HG02642 (cell line): Measurements from ENCODE around the gene EDDM13.
"Not testable (repeated sequence)": the region's sequence is repeated elsewhere in the genome, so short reads cannot be mapped to it uniquely, and the experiment has no call there.

Experiments used
- ATAC-seq: cut with Tn5 transposase; IDR thresholded peaks from one replicate; pipeline ENCODE4 v1.9.1; 2021; ENCODE audit warnings: mild to moderate bottlenecking; ENCODE audit not compliant: unreplicated experiment, poor library complexity

Gene EDDM13

GRCh38 chr19:56272161-56272798, at the start of gene EDDM13:
EDDM13 (plus strand) TSS chr19:56272748; CDS start chr19:56272835, 87 bp downstream.
- ATAC-seq = no peak

GRCh38 chr19:56222901-56223300, 49.6 kb upstream of the EDDM13 start:
- no peak for ATAC-seq

DNA sequence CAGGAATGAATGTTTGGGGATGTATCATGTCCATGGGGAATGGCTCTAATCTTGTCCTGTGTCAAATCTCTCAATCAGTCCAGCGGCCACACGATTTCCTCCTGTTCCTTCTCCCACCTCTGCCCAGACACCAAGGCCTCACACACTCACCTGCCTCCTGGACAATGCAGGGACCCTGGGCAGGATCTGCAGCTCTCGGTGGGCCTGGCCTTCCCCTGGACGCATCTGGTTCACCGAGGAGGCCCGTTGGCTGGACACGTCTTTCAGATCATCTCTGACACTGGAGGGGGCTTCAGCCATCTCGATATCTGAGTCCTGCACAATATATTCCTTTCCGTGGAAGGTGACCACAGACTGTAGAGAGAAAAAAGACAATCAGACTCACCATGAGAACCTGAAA, 49.1 kb upstream of the EDDM13 start:
- no peak for ATAC-seq

DNA sequence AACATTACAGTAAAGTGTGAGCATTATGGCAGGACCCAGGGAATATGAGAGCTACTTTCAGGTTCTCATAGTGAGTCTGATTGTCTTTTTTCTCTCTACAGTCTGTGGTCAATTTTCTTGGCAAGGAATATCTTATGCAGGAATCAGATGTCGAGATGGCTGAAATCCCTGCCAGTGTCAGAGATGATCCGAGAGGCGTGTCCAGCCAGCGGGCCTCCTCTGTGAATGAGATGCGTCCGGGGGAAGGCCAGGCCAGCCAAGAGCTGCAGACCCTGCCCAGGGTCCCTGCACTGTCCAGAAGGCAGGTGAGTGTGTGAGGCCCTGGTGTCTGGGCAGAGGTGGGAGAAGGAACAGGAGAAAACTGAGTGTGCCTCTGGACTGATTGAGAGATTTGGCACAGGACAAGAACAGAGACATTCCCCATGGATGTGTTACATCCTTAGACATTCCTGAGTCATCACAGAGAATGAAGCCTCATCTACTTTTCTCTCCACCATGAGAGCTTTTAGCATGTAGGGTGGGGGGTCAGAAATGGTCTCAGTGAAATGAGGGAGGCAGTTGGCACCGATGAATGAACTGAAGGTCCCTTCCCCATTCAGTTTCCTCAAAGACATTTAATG, 27.3 kb upstream of the EDDM13 start:
- no peak for ATAC-seq

GRCh38 chr19:56245764-56246163, 26.8 kb upstream of the EDDM13 start:
- not testable (repeated sequence) for ATAC-seq

- ATAC-seq = not testable (repeated sequence)
Measured at GRCh38 chr19:56248736-56249338, 23.7 kb upstream of the EDDM13 start.

DNA sequence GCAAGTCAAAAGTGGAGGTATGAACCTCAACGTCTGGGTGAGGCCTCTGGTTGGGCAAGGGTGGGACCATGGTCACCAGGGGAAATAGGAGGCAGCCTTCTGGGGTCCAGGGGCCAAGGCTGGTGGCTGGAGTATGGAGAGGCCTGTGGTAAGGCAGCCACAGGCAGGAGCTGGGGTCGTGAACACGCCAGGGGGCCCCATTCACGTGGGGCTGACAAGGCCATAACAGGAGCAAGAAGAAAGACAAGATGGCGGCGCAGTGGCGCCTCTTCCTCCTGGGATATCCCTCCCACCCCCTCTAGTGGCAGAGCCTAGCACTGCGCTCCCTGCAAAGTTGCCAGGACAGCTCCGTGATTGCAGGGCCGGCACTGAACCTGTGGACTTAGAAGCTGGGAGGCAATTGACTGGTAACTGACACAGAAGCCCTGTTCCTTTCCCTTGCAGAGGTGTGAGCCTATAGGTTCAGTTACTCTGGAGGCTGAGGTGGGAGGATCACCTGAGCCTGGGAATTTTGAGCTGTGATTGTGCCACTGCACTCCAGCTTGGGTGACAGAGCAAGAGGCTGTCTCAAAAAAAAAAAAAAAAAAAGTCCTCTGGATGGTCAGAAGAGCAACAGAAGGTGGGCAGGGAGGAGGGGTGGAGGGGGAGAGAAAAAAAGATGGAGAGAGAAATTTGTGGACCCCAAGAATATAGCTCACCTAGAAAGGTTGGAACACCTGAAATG, 19.7 kb upstream of the EDDM13 start:
- ATAC-seq = no peak

- no peak for ATAC-seq
Measured at GRCh38 chr19:56253737-56254136, 18.8 kb upstream of the EDDM13 start.

GRCh38 chr19:56258272-56258671, 14.3 kb upstream of the EDDM13 start:
- no peak for ATAC-seq

GRCh38 chr19:56261145-56261544, 11.4 kb upstream of the EDDM13 start:
- no peak for ATAC-seq

DNA sequence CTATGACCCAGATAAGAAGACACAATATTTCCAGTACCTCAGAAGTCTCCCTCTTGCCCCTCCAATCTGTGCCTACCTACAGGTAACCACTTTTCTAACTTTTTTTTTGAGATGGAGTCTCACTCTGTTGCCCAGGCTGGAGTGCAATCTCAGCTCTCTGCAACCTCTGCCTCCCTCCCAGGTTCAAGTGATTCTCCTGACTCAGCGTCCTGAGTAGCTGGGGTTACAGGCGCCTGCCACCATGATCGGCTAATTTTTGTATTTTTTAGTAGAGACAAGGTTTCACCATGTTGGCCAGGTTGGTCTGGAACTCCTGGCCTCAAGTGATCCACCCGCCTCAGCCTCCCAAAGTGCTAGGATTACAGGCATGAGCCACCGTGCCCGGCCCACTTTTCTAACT, 10.6 kb upstream of the EDDM13 start:
- not testable (repeated sequence) for ATAC-seq

DNA sequence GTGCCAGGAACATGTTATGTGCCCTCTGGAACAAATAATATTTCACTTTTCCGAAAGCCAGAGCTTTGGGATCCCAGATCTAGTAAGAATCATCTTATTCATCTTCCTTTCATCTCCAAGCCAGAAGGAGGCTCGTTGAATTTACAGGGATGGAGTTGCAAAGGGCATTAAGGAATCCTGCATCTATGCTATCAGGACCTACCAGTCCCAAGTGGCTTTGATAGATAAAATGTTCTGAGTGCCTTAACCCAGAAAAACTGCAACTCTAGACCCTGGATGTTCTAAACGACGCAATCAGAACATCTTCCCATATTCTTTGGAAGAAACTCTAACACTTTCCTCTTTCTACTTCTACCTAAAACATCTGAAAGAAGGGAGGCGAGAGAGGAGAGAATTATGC, 9.2 kb upstream of the EDDM13 start:
- no peak for ATAC-seq

DNA sequence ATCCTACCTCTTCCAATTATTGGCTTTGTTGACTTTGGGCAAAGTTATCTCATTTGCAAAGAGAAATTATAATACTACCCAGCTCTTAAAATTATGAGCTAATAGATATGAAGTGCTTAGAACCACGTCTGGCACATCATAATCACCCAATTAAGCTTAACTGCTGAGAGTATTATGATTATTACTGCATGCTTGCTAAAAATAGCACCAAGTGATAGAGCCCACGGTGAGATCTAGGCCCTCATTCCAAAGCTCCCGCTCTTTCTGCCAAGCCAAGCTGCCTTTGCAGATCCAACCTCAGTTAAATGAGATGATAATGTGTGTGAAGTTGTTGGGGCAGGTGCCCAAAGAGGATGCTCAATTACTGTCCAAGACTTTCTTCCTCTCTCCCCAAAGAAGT, 6.5 kb upstream of the EDDM13 start:
- ATAC-seq = no peak

DNA sequence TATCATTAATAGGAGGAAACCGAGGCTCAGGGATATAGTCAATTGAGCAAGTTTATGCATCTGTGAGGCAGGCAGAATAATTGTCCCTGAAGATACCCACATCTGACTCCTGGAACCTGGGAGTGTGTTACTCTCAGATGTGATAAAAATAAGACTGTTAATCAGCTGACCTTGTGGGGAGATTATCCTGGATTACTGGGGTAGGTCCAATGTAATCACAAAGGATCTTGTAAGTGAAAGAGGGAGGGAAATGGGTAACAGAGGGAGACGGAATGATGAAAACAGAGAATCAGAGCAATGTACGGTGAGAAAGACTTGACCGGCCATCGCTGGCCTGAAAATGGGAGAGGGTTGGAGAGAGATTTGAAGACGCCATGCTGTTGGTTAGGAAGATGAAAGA, 3.2 kb upstream of the EDDM13 start:
- no peak for ATAC-seq

DNA sequence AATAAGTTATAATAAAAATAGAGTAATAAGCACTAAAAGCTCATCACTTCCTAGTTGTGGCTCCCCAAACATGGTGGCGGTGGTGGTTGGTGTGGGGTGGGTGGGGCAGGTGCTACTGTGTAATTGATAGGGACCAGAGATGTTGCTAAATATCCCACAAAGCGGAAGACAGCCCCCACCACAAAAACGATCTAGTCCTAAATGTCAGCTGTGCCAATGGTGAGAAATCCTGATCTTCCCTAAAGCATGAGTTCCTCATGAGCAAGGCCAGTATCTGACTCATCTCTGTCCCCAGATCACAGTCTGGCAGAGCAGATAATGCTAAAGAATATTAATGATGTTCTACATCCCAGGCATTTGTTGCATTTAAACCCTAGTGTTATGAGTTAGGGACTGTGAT, 1.9 kb upstream of the EDDM13 start:
- no peak for ATAC-seq

DNA sequence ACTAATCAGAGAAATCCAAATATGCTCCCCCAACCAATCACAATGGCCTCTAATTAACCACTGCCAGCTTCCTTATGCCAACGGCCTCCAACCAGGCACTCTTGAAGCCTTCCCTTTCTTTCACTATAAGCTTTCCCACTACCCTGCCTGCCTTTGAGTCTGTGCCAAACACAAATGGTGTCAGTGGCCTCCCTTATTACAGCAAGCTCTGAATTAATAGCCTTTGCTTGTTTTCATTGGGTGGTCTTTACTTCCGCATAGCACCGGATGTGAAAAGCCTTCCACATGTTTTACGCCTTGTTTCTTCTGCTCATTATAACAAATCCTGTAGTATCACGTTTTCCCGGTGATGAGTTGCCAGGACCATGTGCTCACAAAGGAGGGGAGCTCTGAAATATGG, 1.4 kb upstream of the EDDM13 start:
- ATAC-seq = no peak

DNA sequence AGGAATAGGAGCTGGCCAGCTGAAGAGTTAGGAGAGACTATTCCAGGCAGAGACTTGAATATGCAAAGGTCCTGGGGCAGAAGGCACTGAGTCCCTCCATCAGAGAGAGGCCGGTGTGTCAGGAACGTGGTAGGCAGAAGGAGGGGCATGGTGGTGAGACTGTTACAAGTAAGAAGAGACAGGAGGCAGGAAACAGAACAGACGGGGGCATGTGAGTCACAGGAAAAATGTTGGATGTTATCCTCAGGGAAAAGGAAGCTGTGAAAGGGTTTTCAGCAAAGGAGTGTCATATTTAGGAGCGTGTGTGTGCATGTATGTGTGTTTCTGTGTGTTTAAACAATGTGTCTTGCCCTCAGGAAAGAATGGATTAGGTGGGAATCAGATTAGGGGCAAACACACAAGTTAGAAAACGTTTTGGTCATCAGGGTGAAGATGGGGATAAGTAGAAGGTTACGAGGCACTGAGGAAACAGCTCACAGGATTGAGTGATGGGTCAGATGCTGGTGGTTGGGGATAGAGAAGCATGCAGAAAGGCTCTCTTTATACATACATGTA, 1.1 kb downstream of the EDDM13 start:
- no peak for ATAC-seq

DNA sequence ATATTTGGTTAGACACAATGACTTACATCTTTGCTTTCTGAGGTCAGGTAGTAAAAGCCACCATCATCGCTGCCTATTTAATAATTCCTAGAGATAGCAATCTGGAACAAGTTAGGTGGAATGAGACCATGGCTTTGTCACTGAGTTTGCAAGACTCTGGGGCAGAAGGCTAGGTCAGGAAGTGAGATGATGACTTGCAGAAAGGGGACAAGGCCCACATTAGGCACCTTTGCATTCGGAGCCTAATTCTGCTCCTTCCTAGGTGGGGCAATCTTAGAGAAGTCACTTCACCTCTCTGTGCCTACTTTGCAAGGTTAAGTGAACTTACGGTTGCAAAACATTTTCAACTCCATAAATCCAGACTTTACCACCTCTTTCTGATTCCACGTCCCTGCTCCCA, 10.3 kb downstream of the EDDM13 start:
- no peak for ATAC-seq

DNA sequence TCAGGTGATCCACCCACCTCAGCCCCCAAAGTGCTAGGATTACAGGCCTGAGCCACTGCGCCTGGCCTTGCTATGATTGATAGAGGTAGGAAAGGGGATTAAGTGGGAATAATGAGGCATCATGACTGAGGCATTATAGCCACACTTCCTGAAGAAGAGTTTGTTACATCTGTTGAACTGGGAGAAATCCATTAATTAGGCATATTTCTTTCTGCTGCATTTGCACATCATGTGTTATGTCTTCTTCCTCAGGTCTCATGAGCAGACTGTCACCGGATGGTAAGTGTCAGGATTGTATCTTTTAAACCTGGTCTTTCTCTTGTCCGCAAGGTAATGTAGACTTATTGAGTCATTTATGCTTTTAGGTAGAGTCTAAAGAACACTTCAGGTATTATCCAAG, 12.2 kb downstream of the EDDM13 start:
- no peak for ATAC-seq

DNA sequence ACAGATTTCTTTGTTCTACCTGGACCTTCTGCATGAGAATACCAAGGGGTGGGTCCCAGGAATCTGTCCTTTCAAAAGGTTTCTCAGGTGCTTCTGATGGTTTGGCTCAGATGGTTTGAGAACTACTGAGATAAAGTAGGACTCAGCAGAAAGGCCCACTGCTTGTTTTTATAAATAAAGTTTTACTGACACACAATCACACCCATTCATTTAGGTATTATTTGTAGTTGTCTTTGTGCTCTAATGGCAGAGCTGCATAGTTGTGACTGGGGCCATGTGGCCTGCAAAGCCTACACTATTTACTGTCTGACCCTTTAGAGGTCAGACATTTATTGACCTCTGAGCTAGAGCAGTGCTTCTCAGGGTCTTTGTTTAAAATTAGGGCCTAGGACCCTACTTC, 17.6 kb downstream of the EDDM13 start:
- no peak for ATAC-seq

DNA sequence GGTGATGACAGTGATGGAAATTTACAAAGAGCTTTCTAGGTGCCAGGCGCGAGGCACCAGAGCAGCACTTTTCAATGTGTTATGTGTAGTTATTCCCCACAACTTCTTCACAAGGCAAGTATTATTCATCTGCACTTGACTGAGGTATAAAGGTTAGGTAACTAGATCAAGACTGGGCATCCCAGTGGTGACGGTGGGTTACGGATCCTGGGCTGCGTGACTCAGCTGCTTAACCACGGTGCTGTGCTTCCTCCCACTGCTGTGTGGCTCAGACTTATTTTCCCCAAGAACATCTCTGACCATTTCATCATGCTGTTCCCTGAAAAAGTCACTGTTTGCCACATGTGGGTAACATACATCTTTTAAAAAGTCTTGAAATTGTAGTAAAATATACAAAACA, 19.3 kb downstream of the EDDM13 start:
- no peak for ATAC-seq
